HepG2 (cell line): Measurements from ENCODE around the gene CSTF3. TPM values are rescaled to one million over a fixed set of nuclear protein-coding genes. Genes with fewer than 3 reads are reported as not detected.
A peak's percentile ranks its signal among the peaks of the same experiment; 100 is the strongest.

Experiments used
- CBFB ChIP-seq: sonication (generic); formaldehyde crosslinking; IDR thresholded peaks from 2 replicates; pipeline ENCODE4 v1.4.0; 2020; ENCODE audit warnings: missing genetic modification reagents
- ESRRA ChIP-seq: sonication (generic); formaldehyde crosslinking; IDR thresholded peaks from 2 replicates; pipeline ENCODE4 v1.5.1; 2020; ENCODE audit warnings: mild to moderate bottlenecking, low read depth, missing genetic modification reagents
- FOSL1 ChIP-seq: sonication (generic); formaldehyde crosslinking; IDR thresholded peaks from 2 replicates; pipeline ENCODE4 v1.9.0; 2021; ENCODE audit warnings: missing genetic modification reagents, borderline replicate concordance
- KDM6A ChIP-seq: IDR thresholded peaks from 2 replicates; pipeline ENCODE4 v1.6.1; 2016; ENCODE audit warnings: low read depth
- LCORL ChIP-seq, 2 experiments: fragments of 450-650 bp in 1 of 2; sonication (generic) in 1 of 2; formaldehyde crosslinking in 1 of 2; IDR thresholded peaks; 2 replicates each; pipeline versions ENCODE4 v1.5.0 to v1.6.1; 2017 to 2020; ENCODE audit warnings: antibody characterized with exemption in 1 of 2, missing genetic modification reagents in 1 of 2
- NR2F6 ChIP-seq, 2 experiments: IDR thresholded peaks; 2 replicates each; pipeline ENCODE4 v1.6.1; 2016; ENCODE audit warnings: antibody characterized with exemption in 1 of 2, mild to moderate bottlenecking in 1 of 2
- SIN3B ChIP-seq: fragments of 150-350 bp; IDR thresholded peaks from 2 replicates; pipeline ENCODE4 v1.6.1; 2014; ENCODE audit warnings: low read length
- SUZ12 ChIP-seq: fragments of 150-350 bp; IDR thresholded peaks from 2 replicates; pipeline ENCODE4 v1.6.1; 2014; ENCODE audit warnings: low read depth, low read length
- SYNCRIP ChIP-seq: fragments of 200-400 bp; formaldehyde crosslinking; IDR thresholded peaks from 2 replicates; pipeline ENCODE4 v1.6.1; 2018; ENCODE audit warnings: mild to moderate bottlenecking, low read depth, low read length; ENCODE audit not compliant: insufficient read depth
- TOE1 ChIP-seq: sonication (generic); formaldehyde crosslinking; IDR thresholded peaks from 2 replicates; pipeline ENCODE4 v1.4.0; 2020; ENCODE audit warnings: mild to moderate bottlenecking, missing genetic modification reagents
- ZBTB20 ChIP-seq: sonication (generic); formaldehyde crosslinking; IDR thresholded peaks from 2 replicates; pipeline ENCODE4 v1.8.1; 2023; ENCODE audit warnings: missing genetic modification reagents, low read depth, mild to moderate bottlenecking, borderline replicate concordance
- ZNF180 ChIP-seq: sonication (generic); formaldehyde crosslinking; IDR thresholded peaks from 2 replicates; pipeline ENCODE4 v1.4.0; 2020; ENCODE audit warnings: low read depth, missing genetic modification reagents, borderline replicate concordance
- ZNF33A ChIP-seq: sonication (generic); formaldehyde crosslinking; IDR thresholded peaks from 2 replicates; pipeline ENCODE4 v1.5.1; 2020; ENCODE audit warnings: missing genetic modification reagents, mild to moderate bottlenecking, moderate library complexity, borderline replicate concordance
- ZNF549 ChIP-seq: sonication (generic); formaldehyde crosslinking; IDR thresholded peaks from 2 replicates; pipeline ENCODE4 v1.5.0; 2020; ENCODE audit warnings: missing genetic modification reagents
- ZNF644 ChIP-seq: IDR thresholded peaks from 2 replicates; pipeline ENCODE4 v1.6.1; 2016; ENCODE audit warnings: low read depth
- ZNF766 ChIP-seq: sonication (generic); formaldehyde crosslinking; IDR thresholded peaks from 2 replicates; pipeline ENCODE4 v1.5.0; 2020; ENCODE audit warnings: missing genetic modification reagents, borderline replicate concordance
- ZNF775 ChIP-seq: sonication (generic); formaldehyde crosslinking; IDR thresholded peaks from 2 replicates; pipeline ENCODE4 v1.4.0; 2020; ENCODE audit warnings: missing genetic modification reagents, mild to moderate bottlenecking, moderate library complexity, borderline replicate concordance
- polyA plus RNA-seq, 8 experiments: library from polyadenylated mRNA; depleted of rRNA in 3 of 8; stranded (reverse) in 7 of 8; unstranded in 1 of 8; fragments of >200 nt; fragmentation: Illumina TruSeq in 4 of 8; extraction: Trizol in 4 of 8; gene quantifications; 2 replicates each; pipeline versions ENCODE4 v1.2.1 to v1.2.3, GENCODE V29; 2011 to 2016; ENCODE audit warnings: low read depth in 4 of 8, missing spikeins in 1 of 8, mixed read lengths in 1 of 8; ENCODE audit not compliant: insufficient read depth in 1 of 8
- total RNA-seq, 5 experiments: library from RNA; depleted of rRNA; stranded (reverse); fragments of >200 nt; fragmentation: Illumina TruSeq; extraction: Trizol; gene quantifications; 2 replicates each; pipeline ENCODE4 v1.2.3, GENCODE V29; 2016; ENCODE audit warnings: low read depth in 1 of 5
- TF ChIP-seq, protein P1 (sequence below): sonication (generic); formaldehyde crosslinking; IDR thresholded peaks from 2 replicates; pipeline ENCODE4; 2020; ENCODE audit warnings: missing genetic modification reagents, mild to moderate bottlenecking, borderline replicate concordance
- TF ChIP-seq, protein P2 (sequence below): sonication (generic); formaldehyde crosslinking; conservative IDR thresholded peaks from 2 replicates; pipeline ENCODE4 v1.5.0; 2020; ENCODE audit warnings: missing genetic modification reagents
- TF ChIP-seq, protein P3 (sequence below): sonication (generic); formaldehyde crosslinking; IDR thresholded peaks from 2 replicates; pipeline ENCODE4 v1.4.0; 2020; ENCODE audit warnings: missing genetic modification reagents

The CSTF3 gene
- total and polyA plus RNA-seq, 2 of the 13 experiments (the other 11 are each of a cell fraction or from before 2014, with no cell fraction given), result 21.5 to 43.6 TPM

DNA sequence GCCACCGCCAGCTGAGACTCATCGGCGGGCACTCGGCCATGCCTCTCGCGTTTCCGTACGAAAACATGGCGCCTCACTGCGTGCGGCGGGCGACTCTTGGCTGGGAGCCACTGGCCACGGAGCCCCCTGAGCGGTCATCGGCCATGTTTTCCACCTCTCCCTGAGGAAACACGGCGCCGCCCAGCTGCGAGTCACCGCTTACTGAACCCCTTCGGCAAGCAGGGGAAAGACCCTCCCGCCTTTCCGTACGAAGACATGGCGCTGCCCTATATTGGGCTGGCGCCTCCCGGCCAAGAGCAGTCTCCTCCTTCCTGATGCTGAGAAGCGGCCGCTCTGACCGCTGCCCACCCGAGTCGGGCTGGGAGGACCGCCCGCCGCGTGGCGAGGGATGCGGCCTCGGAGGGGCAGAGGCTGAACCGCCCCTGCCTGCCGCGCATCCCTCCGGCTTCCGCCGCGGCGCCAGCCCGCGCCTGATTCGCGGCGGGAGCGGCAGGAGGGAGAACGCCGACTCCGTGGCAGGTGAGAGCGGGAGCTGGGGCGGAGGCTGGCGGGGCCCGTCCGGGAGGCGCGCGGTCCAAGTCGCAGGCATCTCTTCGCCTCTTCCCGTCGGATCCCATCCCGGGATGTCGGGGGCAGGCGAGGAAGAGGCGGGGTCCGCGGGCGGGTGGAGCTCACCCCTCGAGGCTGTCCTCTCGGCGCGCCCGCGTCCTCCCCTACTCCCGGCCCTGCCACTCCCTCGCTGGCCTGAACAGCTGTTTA, 121.8 kb downstream of the CSTF3 start, which contains the start of gene TCP11L1 (continued):
- peak; percentile 76; the same call in 1 of the 2 replicates for TF ChIP-seq TOE1 (CRISPR knock-in tag)
- no peak for TF ChIP-seq SUZ12
- TF ChIP-seq ESRRA, result no peak; the same call in 1 of the 2 replicates
- TF ChIP-seq ZBTB20 (CRISPR knock-in tag), result no peak
- TF ChIP-seq ZNF775, result no peak
- TF ChIP-seq SIN3B, result no peak
- TF ChIP-seq ZNF644 (CRISPR knock-in tag), result no peak
- no peak for TF ChIP-seq SYNCRIP
- no peak for TF ChIP-seq FOSL1 (CRISPR knock-in tag)
- no peak for TF ChIP-seq LCORL (IDR thresholded peaks at IDR 0.05)
- TF ChIP-seq LCORL (CRISPR knock-in tag; IDR thresholded peaks at IDR 0.05), result 0 out of 2 replicates have a peak, but pooled peaks have one; percentile 26
- no peak; the same call in 1 of the 2 replicates for TF ChIP-seq CBFB (CRISPR knock-in tag)
- TF ChIP-seq, protein P1, sequence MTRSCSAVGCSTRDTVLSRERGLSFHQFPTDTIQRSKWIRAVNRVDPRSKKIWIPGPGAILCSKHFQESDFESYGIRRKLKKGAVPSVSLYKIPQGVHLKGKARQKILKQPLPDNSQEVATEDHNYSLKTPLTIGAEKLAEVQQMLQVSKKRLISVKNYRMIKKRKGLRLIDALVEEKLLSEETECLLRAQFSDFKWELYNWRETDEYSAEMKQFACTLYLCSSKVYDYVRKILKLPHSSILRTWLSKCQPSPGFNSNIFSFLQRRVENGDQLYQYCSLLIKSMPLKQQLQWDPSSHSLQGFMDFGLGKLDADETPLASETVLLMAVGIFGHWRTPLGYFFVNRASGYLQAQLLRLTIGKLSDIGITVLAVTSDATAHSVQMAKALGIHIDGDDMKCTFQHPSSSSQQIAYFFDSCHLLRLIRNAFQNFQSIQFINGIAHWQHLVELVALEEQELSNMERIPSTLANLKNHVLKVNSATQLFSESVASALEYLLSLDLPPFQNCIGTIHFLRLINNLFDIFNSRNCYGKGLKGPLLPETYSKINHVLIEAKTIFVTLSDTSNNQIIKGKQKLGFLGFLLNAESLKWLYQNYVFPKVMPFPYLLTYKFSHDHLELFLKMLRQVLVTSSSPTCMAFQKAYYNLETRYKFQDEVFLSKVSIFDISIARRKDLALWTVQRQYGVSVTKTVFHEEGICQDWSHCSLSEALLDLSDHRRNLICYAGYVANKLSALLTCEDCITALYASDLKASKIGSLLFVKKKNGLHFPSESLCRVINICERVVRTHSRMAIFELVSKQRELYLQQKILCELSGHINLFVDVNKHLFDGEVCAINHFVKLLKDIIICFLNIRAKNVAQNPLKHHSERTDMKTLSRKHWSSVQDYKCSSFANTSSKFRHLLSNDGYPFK (CRISPR knock-in tag), result peak; percentile 70; the same call in 1 of the 2 replicates
- no peak for TF ChIP-seq ZNF549 (CRISPR knock-in tag)
- TF ChIP-seq KDM6A (CRISPR knock-in tag), result no peak
- TF ChIP-seq ZNF33A (CRISPR knock-in tag), result no peak
- TF ChIP-seq ZNF766 (CRISPR knock-in tag), result no peak; the same call in 1 of the 2 replicates
- no peak for TF ChIP-seq ZNF180 (CRISPR knock-in tag)
- TF ChIP-seq, protein P2, sequence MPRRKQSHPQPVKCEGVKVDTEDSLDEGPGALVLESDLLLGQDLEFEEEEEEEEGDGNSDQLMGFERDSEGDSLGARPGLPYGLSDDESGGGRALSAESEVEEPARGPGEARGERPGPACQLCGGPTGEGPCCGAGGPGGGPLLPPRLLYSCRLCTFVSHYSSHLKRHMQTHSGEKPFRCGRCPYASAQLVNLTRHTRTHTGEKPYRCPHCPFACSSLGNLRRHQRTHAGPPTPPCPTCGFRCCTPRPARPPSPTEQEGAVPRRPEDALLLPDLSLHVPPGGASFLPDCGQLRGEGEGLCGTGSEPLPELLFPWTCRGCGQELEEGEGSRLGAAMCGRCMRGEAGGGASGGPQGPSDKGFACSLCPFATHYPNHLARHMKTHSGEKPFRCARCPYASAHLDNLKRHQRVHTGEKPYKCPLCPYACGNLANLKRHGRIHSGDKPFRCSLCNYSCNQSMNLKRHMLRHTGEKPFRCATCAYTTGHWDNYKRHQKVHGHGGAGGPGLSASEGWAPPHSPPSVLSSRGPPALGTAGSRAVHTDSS (CRISPR knock-in tag), result no peak
- TF ChIP-seq NR2F6 (IDR thresholded peaks at IDR 0.05), result no peak
- peak; percentile 27; the same call in 1 of the 2 replicates for TF ChIP-seq NR2F6 (CRISPR knock-in tag; IDR thresholded peaks at IDR 0.05)
- TF ChIP-seq, protein P3, sequence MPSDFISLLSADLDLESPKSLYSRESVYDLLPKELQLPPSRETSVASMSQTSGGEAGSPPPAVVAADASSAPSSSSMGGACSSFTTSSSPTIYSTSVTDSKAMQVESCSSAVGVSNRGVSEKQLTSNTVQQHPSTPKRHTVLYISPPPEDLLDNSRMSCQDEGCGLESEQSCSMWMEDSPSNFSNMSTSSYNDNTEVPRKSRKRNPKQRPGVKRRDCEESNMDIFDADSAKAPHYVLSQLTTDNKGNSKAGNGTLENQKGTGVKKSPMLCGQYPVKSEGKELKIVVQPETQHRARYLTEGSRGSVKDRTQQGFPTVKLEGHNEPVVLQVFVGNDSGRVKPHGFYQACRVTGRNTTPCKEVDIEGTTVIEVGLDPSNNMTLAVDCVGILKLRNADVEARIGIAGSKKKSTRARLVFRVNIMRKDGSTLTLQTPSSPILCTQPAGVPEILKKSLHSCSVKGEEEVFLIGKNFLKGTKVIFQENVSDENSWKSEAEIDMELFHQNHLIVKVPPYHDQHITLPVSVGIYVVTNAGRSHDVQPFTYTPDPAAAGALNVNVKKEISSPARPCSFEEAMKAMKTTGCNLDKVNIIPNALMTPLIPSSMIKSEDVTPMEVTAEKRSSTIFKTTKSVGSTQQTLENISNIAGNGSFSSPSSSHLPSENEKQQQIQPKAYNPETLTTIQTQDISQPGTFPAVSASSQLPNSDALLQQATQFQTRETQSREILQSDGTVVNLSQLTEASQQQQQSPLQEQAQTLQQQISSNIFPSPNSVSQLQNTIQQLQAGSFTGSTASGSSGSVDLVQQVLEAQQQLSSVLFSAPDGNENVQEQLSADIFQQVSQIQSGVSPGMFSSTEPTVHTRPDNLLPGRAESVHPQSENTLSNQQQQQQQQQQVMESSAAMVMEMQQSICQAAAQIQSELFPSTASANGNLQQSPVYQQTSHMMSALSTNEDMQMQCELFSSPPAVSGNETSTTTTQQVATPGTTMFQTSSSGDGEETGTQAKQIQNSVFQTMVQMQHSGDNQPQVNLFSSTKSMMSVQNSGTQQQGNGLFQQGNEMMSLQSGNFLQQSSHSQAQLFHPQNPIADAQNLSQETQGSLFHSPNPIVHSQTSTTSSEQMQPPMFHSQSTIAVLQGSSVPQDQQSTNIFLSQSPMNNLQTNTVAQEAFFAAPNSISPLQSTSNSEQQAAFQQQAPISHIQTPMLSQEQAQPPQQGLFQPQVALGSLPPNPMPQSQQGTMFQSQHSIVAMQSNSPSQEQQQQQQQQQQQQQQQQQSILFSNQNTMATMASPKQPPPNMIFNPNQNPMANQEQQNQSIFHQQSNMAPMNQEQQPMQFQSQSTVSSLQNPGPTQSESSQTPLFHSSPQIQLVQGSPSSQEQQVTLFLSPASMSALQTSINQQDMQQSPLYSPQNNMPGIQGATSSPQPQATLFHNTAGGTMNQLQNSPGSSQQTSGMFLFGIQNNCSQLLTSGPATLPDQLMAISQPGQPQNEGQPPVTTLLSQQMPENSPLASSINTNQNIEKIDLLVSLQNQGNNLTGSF (CRISPR knock-in tag), result 0 out of 2 replicates have a peak, but pooled peaks have one; percentile 53
